H4 (cell line): ENCODE results near the gene CISD1. TPM values are rescaled to one million over a fixed set of nuclear protein-coding genes. Genes with fewer than 3 reads are reported as not detected.

Experiments used
- DNase-seq: peaks from one replicate; pipeline ENCODE4 v3.0.0-alpha.2; 2015; ENCODE audit warnings: low spot score
- total RNA-seq: library from RNA; depleted of rRNA; stranded (reverse); fragments of >200 nt; shearing (Covaris generic); gene quantifications from 2 replicates; pipeline ENCODE4 v1.2.3, GENCODE V29; 2014; rRNA removed

CISD1 gene
- total RNA-seq, 1 experiment from 2014 or later = 90.1 TPM

GRCh38 chr10:58311026-58311425 lies 42.1 kb downstream of the CISD1 start:
- DNase-seq = no peak

- DNase-seq = no peak
Observed at GRCh38 chr10:58316874-58317273, 47.9 kb downstream of the CISD1 start.

- DNase-seq = no peak
Observed at GRCh38 chr10:58318346-58318745, 49.4 kb downstream of the CISD1 start.

GRCh38 chr10:58319599-58319998 lies 50.6 kb downstream of the CISD1 start:
- no peak for DNase-seq

- no peak for DNase-seq
Observed at GRCh38 chr10:58320351-58321049, 51.5 kb downstream of the CISD1 start.

- DNase-seq = peak; percentile 57
Observed at GRCh38 chr10:58322072-58322834, 53.3 kb downstream of the CISD1 start.

- DNase-seq = no peak
Observed at GRCh38 chr10:58322835-58323209, 53.9 kb downstream of the CISD1 start.

- DNase-seq = no peak
Observed at GRCh38 chr10:58326967-58327381, 58.0 kb downstream of the CISD1 start.

- no peak for DNase-seq
Observed at GRCh38 chr10:58328233-58328632, 59.3 kb downstream of the CISD1 start.

GRCh38 chr10:58330431-58330830 lies 61.5 kb downstream of the CISD1 start:
- DNase-seq = no peak

GRCh38 chr10:58331646-58332045 lies 62.7 kb downstream of the CISD1 start:
- no peak for DNase-seq

- DNase-seq = peak; percentile 64
Observed at GRCh38 chr10:58334817-58335305, 65.9 kb downstream of the CISD1 start, which contains the start of gene UBE2D1. TSS of gene UBE2D1 (plus strand) at chr10:58335006. CDS start at chr10:58335202, 196 bp downstream.

GRCh38 chr10:58335306-58336005 lies 66.5 kb downstream of the CISD1 start:
- DNase-seq = no peak

GRCh38 chr10:58336242-58336641 lies 67.3 kb downstream of the CISD1 start:
- DNase-seq = no peak

Other genes starting within 250 kb of the CISD1 start
- gene IPMK, start 1.3 kb upstream of the CISD1 start, total RNA-seq = 4.9 and 7.8 TPM in 2 replicates
- gene UBE2D1, start 65.8 kb downstream of the CISD1 start, total RNA-seq = 23.0 and 27.0 TPM in 2 replicates
- 40.1 and 42.5 TPM in 2 replicates for gene TFAM, start 116.2 kb downstream of the CISD1 start, total RNA-seq
- gene BICC1, start 243.7 kb downstream of the CISD1 start, total RNA-seq = 8.6 and 11.8 TPM in 2 replicates